Ovary (tissue), 3 donors: Measurements from ENCODE around the gene FAM184A.

Experiments used
- CTCF ChIP-seq, 3 donors: fragments of 450-650 bp in 2 of 3; fragments of 200-600 bp in 1 of 3; IDR thresholded peaks; one replicate each; pipeline versions ENCODE4 v1.5.1 to v1.8.0; 2016 to 2022; ENCODE audit warnings: antibody characterized with exemption in 3 of 3, mild to moderate bottlenecking in 1 of 3
- EP300 ChIP-seq: sonication (generic); formaldehyde crosslinking; IDR thresholded peaks from one replicate; pipeline ENCODE4 v1.6.1; 2017; ENCODE audit warnings: antibody characterized with exemption
- POLR2A ChIP-seq: fragments of 450-650 bp; IDR thresholded peaks from one replicate; pipeline ENCODE4 v1.6.1; 2017; ENCODE audit warnings: antibody characterized with exemption, mild to moderate bottlenecking, moderate library complexity
- donor health status: DM: no; HTN: no; CAD: no.

GRCh38 chr6:119052292-119052889, 26.1 kb downstream of the FAM184A start:
- TF ChIP-seq CTCF (IDR thresholded peaks at IDR 0.05), result no peak
- TF ChIP-seq POLR2A, result no peak
- no peak for TF ChIP-seq EP300
